ENCODE results near the gene CIB1.

Gene CIB1

DNA sequence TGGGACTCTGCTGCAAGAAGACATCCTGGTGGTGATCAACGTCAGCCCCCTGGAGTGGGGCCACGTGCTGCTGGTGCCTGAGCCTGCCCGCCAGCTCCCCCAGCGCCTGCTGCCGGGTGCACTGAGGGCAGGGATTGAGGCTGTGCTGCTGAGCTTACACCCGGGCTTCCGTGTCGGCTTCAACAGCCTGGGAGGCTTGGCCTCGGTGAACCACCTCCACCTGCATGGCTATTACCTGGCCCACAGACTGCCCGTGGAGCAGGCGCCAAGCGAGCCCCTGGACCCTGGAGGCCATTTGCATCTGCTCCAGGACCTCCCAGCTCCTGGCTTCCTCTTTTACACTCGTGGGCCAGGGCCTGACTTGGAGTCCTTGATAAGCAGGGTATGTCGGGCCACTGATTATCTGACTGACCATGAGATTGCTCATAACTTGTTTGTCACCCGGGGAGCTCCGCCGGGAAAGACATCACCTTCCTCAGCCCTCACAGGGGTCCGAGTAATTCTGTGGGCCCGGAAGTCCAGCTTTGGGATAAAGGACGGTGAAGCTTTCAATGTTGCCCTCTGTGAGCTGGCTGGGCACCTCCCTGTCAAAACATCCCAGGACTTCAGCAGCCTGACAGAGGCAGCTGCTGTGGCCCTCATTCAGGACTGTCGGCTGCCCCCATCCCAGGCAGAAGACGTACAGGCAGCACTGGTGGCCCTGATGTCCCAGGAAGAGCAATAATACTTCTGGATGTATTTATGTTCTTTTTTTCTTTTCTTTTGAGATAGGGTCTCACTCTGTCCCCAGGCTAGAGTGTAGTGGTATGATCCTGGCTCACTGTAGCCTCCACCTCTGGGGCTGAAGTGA, 7.8 kb upstream of the CIB1 start:
- no peak for DNase-seq (ENCODE audit: low read depth, low spot score)
- no peak overlapping the region for H3K27ac ChIP-seq

DNA sequence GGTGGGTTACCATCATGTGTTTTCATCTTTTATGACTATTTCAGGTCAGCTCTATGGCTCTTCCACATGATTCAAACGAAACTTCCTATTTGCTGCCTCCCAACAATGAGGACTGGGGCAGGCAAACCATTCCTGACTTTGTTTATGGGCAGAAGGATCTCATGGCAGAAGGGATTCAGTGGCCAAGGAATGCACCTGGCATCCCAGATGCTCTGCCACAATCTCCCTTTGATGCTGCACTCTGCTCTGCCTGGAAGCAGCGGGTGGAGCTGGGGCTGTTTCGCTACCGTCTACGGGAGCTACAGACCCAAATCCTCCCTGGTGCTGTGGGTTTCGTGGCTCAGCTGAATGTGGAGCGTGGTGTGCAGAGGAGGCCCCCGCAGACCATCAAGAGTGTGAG, 7.1 kb upstream of the CIB1 start:
- DNase-seq (ENCODE audit: low read depth, low spot score) = no peak
- no peak overlapping the region for H3K27ac ChIP-seq

DNA sequence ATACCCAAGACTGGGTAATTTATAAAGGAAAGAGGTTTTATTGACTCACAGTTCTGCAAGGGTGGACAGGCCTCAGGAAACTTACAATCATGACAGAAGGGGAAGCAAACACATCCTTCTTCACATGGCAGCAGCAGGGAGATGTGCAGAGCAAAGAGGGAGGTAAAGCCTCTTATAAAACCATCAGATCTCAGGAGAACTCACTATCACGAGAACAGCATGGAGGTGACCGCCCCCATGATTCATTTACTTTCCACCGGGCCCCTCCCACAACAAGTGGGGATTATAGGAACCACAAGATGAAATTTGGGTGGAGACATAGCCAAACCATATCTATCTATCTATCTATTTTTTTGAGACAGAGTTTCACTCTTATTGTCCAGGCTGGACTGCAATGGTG, 5.6 kb upstream of the CIB1 start:
- DNase-seq (ENCODE audit: low read depth, low spot score) = no peak

DNA sequence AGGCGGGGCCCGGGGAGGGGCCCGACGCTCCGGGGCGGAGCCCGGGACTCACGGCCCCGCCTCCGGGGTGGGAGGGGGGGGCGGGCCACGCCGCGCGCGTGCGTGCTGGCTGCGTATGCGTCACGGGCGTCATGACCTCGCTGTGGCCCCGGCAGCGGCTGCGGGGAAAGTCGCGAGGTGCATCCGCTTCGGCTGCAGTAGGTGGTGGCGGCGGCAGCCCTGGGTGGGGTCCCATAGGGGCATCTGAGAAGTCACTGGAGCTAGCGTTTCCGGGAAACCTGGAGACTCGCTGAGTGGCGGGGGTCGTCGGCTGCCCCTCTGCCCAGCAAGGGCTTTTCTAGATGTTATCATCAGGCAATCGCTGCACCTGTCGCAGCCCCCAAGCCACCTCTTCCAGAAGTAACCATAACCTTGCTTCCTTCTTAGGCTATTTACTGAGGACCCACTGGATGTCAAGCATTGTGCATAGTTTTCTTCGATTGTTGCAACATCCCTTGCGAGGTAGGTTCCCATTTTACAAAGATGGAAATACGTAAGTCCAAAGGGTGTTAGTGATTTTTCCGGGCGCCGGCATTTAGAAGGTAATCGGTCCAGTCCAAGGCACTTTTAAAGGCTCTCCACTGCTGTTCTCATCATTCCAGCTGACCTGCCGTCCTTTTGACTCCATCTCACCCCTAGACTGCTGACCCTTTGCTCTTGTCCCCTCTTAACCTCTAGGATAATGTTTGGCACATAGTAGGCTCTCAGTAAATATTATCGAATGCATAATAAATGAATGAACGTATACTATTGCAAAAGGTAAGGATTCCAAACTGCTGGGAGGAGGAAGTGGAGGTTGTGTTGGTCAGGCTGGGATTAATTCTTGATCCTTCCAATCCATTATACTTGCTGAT, 601 bp upstream of the CIB1 start, which contains the start of gene GDPGP1:
TSS of gene GDPGP1 (plus strand) at position 114 of the 893 bp plus-strand sequence. CDS start 6,700 bp downstream, outside the sequence.
- H3K27ac ChIP-seq = peak within 1 kb of the TSS; percentile 84
- DNase-seq (ENCODE audit: low read depth, low spot score) = no peak

More for the DNA sequence above, 5.6 kb upstream of the CIB1 start:
- H3K27ac ChIP-seq = no peak overlapping the region

DNA sequence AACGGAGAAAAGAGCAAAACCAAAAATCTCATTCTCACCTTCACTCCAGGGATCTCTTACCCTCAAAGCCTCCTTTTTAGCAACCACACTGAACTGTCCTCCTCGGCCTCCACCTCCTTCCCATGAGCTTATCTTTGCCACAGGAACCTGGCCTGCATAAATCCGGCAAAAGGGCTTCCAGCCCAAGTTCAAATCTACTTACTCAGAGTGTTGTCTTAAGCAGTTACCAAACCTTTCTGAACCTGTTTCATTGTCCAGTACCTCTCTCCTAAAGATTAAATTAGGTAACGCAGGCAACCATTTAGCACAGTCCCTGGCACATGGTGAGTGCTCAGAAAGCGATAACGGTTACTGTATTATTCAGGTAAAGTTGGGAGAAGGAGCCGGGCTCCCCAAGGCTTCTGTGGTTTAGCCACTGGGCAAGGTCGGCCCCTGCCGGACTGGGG, 777 bp downstream of the CIB1 start:
- no peak for DNase-seq (ENCODE audit: low read depth, low spot score)

DNA sequence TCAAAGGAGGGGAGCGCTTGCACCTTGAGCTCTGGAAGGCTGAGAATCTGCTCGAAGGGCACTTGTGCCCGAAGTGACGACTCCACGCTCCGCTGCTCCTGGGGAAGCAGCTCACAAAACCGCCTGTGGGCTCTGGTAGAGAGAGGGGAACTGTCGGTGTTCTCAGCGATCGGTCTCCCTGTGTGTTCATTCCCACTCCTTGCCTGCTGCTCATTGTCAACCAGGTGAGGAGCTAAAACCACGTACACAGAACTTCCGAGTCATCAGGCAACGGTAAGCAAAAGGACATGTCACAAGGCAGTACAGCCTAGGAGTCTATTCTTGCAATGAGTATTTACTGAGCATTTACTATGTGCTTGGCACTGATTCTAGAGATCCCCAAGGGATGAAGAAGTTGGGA, 1.5 kb downstream of the CIB1 start:
- no peak for DNase-seq (ENCODE audit: low read depth, low spot score)
- H3K27ac ChIP-seq = peak overlapping the region; percentile 84

More for the DNA sequence above, 777 bp downstream of the CIB1 start:
- H3K27ac ChIP-seq = peak overlapping the region; percentile 84

DNA sequence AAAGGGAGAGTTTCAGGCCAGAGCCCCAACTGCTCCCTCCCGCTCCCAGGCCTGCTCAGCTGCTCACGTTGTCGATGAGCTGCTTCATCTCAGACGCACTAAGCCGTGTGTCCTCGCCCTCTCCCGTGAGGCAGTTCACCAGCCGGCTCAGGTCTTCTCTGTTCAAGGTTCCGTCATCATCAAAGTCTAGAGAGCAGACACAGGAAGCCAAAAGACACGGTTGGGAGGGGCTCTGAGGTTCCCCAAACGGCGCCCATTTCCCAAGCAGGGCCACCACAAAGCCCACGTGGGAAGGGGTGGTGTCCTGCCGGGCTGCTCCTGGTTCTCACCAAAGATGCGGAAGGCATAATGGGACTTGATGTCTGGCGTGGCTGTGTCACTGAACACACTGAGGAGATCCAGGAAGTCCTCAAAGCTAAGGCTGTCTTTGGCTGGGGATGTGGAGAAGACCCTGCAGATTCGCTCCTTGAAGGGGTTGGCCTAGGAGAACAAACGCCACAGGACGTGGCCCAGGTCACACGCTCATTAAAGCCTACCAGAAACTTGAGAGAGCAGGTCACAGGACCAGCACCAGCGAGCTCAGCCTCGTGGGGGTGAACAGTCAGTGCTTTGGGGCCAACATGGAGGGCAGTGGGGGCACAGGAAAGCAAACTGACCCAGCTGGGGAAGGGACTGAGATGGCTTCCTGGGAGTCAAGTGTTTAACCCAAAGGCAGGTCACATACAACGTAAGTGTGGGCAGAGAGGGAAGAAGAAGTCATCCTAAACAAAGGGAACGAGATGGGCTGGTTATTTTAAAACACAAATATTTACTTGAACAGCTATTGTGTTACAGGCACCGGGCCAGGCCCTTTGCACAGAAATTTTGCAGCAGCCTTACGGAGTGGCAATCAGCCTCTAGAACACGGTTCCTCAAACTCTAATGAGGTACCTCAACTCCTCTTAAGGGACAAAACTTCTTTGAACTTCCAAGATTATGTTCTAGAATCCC, 2.4 kb downstream of the CIB1 start:
- H3K27ac ChIP-seq = peak overlapping the region; percentile 27
- DNase-seq (ENCODE audit: low read depth, low spot score) = no peak

DNA sequence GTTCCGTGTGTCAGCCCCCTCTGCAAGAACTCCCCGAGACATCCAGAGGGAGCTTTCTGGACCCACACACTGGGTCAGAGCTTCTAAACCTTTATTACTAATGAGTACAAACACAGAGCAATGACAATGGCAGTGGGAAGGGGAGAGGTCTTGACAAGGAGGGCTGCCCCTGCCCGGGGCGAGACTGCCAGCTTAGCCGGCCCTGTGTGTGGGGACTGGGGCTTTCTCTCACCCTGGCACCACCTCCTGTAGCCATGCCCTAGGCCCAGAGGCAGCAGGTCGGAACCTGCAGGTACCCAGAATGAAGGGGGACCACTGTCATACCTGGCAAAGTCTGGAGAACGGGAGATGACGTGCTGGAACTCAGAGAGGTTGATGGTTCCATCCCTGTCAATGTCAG, 3.1 kb downstream of the CIB1 start:
- peak overlapping the region; percentile 27 for H3K27ac ChIP-seq
- no peak for DNase-seq (ENCODE audit: low read depth, low spot score)

DNA sequence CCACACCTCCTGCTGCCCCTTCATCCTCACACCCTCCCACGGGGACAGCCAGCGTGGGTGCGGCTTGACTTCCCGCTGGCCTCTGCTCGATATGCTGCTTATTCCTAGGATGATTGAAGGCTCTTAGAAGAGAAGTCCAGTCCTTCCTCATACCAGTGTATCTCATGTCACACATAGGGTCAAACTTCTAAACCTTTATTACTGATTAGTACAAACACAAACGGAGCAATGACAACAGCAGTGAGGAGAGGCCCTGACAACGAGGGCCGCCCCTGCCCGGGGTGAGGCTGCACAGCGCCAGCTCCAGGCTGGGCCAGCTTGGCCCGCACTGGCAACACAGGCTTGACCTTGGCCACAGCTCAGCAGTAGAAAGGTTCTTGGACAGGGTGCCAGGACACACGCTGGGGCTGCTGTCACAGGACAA, 3.7 kb downstream of the CIB1 start:
- peak overlapping the region; percentile 13 for H3K27ac ChIP-seq
- DNase-seq (ENCODE audit: low read depth, low spot score) = no peak

DNA sequence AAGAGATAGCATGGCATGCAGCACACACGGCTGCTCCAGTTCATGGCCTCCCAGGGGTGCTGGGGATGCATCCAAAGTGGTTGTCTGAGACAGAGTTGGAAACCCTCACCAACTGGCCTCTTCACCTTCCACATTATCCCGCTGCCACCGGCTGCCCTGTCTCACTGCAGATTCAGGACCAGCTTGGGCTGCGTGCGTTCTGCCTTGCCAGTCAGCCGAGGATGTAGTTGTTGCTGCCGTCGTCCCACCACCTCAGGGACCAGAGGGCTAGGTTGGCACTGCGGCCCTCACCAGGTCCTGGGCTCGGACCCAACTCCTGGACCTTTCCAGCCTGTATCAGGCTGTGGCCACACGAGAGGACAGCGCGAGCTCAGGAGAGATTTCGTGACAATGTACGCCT, 4.8 kb downstream of the CIB1 start:
- H3K27ac ChIP-seq = no peak overlapping the region
- no peak for DNase-seq (ENCODE audit: low read depth, low spot score)

DNA sequence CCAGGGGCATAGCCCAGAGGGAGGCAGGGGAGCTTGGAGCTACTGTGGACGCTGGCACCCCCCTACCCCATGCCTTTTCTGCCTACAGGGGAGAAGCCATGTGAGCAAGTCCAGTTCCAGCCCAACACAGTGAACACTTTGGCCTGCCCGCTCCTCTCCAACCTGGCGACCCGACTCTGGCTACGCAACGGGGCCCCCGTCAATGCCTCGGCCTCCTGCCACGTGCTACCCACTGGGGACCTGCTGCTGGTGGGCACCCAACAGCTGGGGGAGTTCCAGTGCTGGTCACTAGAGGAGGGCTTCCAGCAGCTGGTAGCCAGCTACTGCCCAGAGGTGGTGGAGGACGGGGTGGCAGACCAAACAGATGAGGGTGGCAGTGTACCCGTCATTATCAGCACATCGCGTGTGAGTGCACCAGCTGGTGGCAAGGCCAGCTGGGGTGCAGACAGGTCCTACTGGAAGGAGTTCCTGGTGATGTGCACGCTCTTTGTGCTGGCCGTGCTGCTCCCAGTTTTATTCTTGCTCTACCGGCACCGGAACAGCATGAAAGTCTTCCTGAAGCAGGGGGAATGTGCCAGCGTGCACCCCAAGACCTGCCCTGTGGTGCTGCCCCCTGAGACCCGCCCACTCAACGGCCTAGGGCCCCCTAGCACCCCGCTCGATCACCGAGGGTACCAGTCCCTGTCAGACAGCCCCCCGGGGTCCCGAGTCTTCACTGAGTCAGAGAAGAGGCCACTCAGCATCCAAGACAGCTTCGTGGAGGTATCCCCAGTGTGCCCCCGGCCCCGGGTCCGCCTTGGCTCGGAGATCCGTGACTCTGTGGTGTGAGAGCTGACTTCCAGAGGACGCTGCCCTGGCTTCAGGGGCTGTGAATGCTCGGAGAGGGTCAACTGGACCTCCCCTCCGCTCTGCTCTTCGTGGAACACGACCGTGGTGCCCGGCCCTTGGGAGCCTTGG, 5.6 kb downstream of the CIB1 start:
- H3K27ac ChIP-seq = no peak overlapping the region
- DNase-seq (ENCODE audit: low read depth, low spot score) = no peak

DNA sequence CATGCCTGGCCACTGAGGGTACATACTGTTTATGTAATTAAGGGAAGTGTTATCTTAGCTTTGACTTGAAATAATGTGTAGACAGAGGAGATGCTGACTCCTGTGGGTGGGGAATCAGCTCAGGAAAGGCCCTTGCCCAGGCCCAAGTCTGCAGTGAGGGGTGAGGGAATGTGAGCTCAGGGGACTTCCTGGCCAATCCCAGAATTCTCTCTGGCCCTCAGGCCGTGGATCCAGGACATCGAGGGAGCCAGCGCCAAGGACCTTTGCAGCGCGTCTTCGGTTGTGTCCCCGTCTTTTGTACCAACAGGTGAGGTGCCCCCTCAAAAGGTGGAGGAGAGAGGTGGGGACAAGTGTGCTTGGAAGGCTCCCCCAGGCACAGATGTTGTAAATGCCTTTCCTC, 6.4 kb downstream of the CIB1 start:
- DNase-seq (ENCODE audit: low read depth, low spot score) = no peak
- no peak overlapping the region for H3K27ac ChIP-seq

DNA sequence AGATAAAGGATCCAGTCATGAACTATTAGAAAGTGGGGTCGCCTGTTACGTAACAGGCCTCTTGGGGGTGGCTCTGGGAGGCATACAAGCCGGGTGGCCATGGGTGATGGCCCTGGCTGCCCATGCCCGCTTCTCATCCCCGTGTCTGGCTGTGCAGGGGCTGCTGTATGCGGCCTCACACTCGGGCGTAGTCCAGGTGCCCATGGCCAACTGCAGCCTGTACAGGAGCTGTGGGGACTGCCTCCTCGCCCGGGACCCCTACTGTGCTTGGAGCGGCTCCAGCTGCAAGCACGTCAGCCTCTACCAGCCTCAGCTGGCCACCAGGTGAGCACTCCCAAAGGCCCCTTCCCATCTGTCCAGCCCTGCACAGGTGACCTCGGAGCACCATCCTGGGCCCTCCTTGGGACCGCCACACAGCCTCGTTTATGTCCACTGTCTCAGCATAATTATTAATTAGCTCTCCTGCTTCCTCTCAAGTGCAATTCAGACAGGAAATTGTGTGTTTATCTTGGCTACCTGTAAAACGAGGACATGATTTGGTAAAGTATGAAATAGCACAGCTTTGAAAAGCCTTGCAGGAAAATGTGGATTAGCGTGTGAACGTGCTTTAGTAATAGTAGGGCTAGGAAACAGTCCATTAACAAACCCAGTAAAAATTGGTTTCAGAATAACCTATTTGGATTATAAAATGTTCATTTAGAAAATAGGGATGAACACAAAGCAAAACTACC, 8.1 kb downstream of the CIB1 start:
- H3K27ac ChIP-seq = no peak overlapping the region
- DNase-seq (ENCODE audit: low read depth, low spot score) = no peak

DNA sequence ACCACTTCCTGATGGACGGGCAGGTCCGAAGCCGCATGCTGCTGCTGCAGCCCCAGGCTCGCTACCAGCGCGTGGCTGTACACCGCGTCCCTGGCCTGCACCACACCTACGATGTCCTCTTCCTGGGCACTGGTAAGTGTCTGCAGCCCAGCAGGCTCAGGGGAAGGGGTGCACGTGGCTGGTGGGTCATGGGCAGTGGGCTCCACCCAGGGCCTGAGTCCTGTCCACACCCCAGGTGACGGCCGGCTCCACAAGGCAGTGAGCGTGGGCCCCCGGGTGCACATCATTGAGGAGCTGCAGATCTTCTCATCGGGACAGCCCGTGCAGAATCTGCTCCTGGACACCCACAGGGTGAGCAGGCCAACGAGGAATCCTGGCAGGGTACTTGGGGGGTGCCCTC, 8.7 kb downstream of the CIB1 start:
- no peak overlapping the region for H3K27ac ChIP-seq
- no peak for DNase-seq (ENCODE audit: low read depth, low spot score)

DNA sequence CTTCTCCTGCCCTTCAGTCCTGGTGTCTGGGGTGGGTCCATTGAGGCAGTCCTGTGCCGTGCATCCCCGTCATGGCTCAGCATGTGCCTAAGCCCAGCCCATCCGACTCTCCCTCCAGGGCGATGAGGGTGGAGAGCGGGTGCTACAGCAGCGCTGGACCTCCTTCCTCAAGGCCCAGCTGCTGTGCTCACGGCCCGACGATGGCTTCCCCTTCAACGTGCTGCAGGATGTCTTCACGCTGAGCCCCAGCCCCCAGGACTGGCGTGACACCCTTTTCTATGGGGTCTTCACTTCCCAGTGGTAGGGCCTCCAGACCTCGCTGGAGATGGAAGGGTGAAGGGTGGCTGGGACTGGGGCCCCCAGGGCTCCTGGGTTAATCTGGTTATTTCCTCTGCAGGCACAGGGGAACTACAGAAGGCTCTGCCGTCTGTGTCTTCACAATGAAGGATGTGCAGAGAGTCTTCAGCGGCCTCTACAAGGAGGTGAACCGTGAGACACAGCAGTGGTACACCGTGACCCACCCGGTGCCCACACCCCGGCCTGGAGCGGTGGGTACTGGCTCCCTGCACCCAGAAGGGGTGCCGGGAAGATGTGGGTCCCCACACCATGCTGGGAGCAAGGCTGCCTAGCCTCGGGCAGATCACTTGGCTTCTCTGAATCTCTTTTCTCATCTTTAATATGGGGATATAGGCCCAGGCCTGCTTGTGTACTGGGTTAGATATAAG, 10.1 kb downstream of the CIB1 start:
- H3K27ac ChIP-seq = no peak overlapping the region
- no peak for DNase-seq (ENCODE audit: low read depth, low spot score)

DNA sequence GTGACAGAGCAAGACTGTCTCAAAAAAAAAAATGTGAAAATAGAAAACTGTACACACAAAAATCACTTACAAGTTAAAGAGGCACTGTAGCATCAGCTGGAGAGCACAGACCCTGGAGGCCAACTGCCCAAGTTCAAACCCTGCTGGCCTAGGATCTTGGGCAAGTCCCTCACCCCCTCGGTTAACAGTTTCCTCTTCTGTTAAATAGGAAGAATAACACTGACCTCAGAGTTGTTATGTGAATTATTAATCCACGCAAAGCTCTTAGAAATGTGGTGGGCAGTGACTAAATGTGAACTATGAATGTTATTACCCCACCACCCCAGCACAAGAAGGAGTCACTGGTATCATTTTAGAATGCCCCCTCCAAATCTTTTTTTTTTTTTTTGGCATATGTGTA, 11.2 kb downstream of the CIB1 start:
- no peak for DNase-seq (ENCODE audit: low read depth, low spot score)
- H3K27ac ChIP-seq = no peak overlapping the region

DNA sequence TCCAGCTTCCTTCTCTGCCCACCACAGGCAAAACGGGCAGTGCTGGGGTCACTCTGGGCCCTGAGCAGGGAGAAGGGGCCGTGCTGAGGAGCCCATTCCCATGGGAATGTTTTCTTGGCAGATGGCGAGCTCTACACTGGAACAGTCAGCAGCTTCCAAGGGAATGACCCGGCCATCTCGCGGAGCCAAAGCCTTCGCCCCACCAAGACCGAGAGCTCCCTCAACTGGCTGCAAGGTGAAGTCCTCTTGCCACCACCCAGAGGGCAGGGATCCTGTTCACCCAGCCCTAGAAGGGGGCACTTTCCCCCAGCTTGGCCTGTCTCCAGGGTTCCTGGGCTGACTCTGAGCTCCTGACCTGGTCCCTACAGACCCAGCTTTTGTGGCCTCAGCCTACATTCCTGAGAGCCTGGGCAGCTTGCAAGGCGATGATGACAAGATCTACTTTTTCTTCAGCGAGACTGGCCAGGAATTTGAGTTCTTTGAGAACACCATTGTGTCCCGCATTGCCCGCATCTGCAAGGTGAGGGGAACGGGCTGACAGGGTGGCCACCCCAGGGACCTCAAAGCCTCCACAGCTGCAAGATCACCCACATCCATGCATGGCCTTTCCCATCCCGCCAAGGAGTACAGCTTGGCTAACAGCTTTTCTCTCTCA, 12.4 kb downstream of the CIB1 start:
- peak overlapping the region; percentile 13 for H3K27ac ChIP-seq
- no peak for DNase-seq (ENCODE audit: low read depth, low spot score)
